ENCODE results near the gene VPS35.

DNA sequence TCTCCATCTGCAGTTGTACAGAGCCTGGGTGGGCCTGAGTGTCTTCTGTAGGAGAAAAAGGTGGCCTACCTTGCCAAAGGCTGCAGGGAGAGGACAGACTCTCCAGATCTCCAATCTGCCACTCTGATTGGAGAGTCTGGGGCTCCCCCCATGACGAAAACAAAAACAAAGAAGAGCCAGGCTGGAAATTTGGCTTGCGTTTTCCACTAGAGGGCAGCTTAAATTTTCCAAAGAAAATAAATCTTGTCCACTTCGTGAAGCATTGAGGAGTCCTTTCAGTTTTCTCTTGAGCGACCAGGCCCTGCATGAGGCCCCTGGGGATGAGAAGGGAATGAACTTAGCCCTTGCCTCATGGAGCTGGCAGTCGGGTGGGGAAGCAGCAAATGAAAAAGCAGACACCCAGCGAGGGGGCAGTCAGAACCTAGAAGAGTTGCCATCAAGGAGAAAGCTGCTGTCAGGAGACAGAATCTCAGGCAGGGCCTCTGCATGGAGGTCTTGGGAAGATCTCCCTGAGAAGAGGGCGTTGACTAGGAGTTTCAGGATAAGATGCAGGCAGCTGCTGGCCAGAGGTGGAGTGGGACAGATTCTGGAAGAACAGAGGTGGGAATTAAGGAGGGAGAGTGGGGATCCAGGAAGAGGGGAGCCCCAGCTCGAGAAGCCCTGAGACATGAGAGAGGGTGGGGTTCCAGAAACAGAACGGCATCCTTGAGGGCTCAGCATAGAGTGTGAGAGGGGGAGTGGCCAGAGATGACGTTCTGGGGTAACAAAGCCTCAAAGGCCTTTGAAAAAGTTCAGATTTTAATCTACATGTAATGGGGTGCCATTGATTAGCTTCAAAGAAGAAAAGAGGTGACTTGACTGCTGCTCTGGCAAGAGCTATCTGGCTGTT, 59.4 kb downstream of the VPS35 start:
- TF ChIP-seq ZNF274 (IDR thresholded peaks at IDR 0.05; ENCODE audit: low read length) (no peak), ZNF274 (tag by site-specific recombination; IDR thresholded peaks at IDR 0.05; ENCODE audit: borderline replicate concordance) (no peak), MYNN (tag by site-specific recombination; IDR thresholded peaks at IDR 0.05; ENCODE audit: borderline replicate concordance) (no peak), ZBTB21 (tag by site-specific recombination; IDR thresholded peaks at IDR 0.05) (0 out of 2 replicates have a peak, but pooled peaks have one; percentile 20), YY1 (tag by site-specific recombination; IDR thresholded peaks at IDR 0.05) (no peak), ZNF670 (tag by site-specific recombination; IDR thresholded peaks at IDR 0.05; ENCODE audit: low read depth) (no peak), ZNF510 (tag by site-specific recombination; IDR thresholded peaks at IDR 0.05; ENCODE audit: insufficient replicate concordance) (no peak), ZBTB20 (tag by site-specific recombination; IDR thresholded peaks at IDR 0.05) (no peak), ZNF221 (tag by site-specific recombination; IDR thresholded peaks at IDR 0.05; ENCODE audit: borderline replicate concordance) (no peak), ZNF121 (tag by site-specific recombination; IDR thresholded peaks at IDR 0.05) (no peak), ZNF548 (tag by site-specific recombination; IDR thresholded peaks at IDR 0.05) (no peak), ZNF701 (tag by site-specific recombination; IDR thresholded peaks at IDR 0.05) (no peak)
- TF ChIP-seq, protein P1, sequence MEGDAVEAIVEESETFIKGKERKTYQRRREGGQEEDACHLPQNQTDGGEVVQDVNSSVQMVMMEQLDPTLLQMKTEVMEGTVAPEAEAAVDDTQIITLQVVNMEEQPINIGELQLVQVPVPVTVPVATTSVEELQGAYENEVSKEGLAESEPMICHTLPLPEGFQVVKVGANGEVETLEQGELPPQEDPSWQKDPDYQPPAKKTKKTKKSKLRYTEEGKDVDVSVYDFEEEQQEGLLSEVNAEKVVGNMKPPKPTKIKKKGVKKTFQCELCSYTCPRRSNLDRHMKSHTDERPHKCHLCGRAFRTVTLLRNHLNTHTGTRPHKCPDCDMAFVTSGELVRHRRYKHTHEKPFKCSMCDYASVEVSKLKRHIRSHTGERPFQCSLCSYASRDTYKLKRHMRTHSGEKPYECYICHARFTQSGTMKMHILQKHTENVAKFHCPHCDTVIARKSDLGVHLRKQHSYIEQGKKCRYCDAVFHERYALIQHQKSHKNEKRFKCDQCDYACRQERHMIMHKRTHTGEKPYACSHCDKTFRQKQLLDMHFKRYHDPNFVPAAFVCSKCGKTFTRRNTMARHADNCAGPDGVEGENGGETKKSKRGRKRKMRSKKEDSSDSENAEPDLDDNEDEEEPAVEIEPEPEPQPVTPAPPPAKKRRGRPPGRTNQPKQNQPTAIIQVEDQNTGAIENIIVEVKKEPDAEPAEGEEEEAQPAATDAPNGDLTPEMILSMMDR (tag by site-specific recombination; IDR thresholded peaks at IDR 0.05): peak; percentile 27; the same call in 1 of the 2 replicates
- TF ChIP-seq, protein P2, sequence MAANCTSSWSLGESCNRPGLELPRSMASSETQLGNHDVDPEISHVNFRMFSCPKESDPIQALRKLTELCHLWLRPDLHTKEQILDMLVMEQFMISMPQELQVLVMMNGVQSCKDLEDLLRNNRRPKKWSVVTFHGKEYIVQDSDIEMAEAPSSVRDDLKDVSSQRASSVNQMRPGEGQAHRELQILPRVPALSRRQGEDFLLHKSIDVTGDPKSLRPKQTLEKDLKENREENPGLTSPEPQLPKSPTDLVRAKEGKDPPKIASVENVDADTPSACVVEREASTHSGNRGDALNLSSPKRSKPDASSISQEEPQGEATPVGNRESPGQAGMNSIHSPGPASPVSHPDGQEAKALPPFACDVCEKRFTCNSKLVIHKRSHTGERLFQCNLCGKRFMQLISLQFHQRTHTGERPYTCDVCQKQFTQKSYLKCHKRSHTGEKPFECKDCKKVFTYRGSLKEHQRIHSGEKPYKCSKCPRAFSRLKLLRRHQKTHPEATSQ (tag by site-specific recombination; IDR thresholded peaks at IDR 0.05): no peak
